ENCODE data around the gene DEFB119. TPM values are rescaled to one million over a fixed set of nuclear protein-coding genes. Genes with fewer than 3 reads are reported as not detected.
"Not testable (repeated sequence)": the region's sequence is repeated elsewhere in the genome, so short reads cannot be mapped to it uniquely, and the experiment has no call there.

Gene DEFB119
- total RNA-seq, 2 donors from 2014 or later, result 672 TPM; not detected in 1

GRCh38 chr20:31403886-31404285, 13.5 kb upstream of the DEFB119 start:
- H3K9me3 ChIP-seq, result no peaks in the 10 kb centered on the region
- WGBS, result 45% methylated on average over 1 of the region's 1 CpG
- intact Hi-C loops (cut with DNase I), result no loop called here
- no peaks in the 10 kb centered on the region for H3K4me1 ChIP-seq (replicated peaks)
- H3K27ac ChIP-seq, result no peak overlapping the region
- H3K27me3 ChIP-seq (replicated peaks; ENCODE audit: insufficient read depth), result no peaks in the 10 kb centered on the region
- TF ChIP-seq POLR2A (IDR thresholded peaks at IDR 0.05) (no peak), POLR2AphosphoS5 (IDR thresholded peaks at IDR 0.05) (no peak), CTCF (IDR thresholded peaks at IDR 0.05) (no peak)
- DNase-seq (ENCODE audit: low spot score), result no peak
- no peaks in the 10 kb centered on the region for H3K36me3 ChIP-seq
- no peak overlapping the region for H3K4me3 ChIP-seq

DNA sequence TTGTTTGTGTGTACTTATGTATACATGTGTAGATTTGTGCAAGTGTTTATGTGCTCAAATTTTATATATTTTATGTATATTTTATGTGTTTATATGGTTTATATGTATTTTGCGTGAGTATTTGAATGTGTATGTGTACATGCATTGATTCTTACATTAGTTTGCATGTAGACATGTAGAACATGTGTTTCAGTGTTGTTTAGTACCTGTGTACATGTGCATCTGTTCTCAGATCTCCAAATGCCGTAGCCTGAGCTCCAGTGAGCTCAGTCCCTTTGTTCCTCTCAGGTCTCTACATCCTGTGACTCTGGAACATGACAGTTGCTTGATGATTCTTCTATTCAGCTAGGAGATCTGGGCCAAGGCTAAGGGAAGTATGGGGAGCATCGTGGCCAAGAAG, 4.5 kb upstream of the DEFB119 start:
- no peaks in the 10 kb centered on the region for H3K9me3 ChIP-seq
- intact Hi-C loops (cut with DNase I), result no loop called here
- WGBS, result 65% methylated on average over 3 of the region's 3 CpGs
- DNase-seq (ENCODE audit: low spot score), result no peak
- H3K27ac ChIP-seq, result no peak overlapping the region
- no peaks in the 10 kb centered on the region for H3K36me3 ChIP-seq
- no peaks in the 10 kb centered on the region for H3K4me1 ChIP-seq (replicated peaks)
- H3K27me3 ChIP-seq (replicated peaks; ENCODE audit: insufficient read depth), result no peaks in the 10 kb centered on the region
- TF ChIP-seq POLR2AphosphoS5 (IDR thresholded peaks at IDR 0.05), result no peak
- no peak for TF ChIP-seq CTCF (IDR thresholded peaks at IDR 0.05)
- no peak for TF ChIP-seq POLR2A (IDR thresholded peaks at IDR 0.05)
- H3K4me3 ChIP-seq, result no peak overlapping the region

- Histone ChIP-seq H3K27ac (no peak overlapping the region), H3K27me3 (replicated peaks; ENCODE audit: insufficient read depth) (no peaks in the 10 kb centered on the region)
These were observed 2.4 kb upstream of the DEFB119 start for GRCh38 chr20:31392836-31393235.

GRCh38 chr20:31374346-31374745, 16.0 kb downstream of the DEFB119 start:
- no peaks in the 10 kb centered on the region for H3K9me3 ChIP-seq
- no peak for DNase-seq (ENCODE audit: low spot score)
- TF ChIP-seq POLR2AphosphoS5 (IDR thresholded peaks at IDR 0.05), result no peak
- TF ChIP-seq POLR2A (IDR thresholded peaks at IDR 0.05), result no peak
- TF ChIP-seq CTCF (IDR thresholded peaks at IDR 0.05), result no peak
- no peaks in the 10 kb centered on the region for H3K4me1 ChIP-seq (replicated peaks)
- no peaks in the 10 kb centered on the region for H3K36me3 ChIP-seq
- no peak overlapping the region for H3K27ac ChIP-seq
- intact Hi-C loops (cut with DNase I), result no loop called here
- no peak overlapping the region for H3K4me3 ChIP-seq
- WGBS, result 63% methylated on average over 2 of the region's 2 CpGs
- no peaks in the 10 kb centered on the region for H3K27me3 ChIP-seq (replicated peaks; ENCODE audit: insufficient read depth)

More at GRCh38 chr20:31392836-31393235, 2.4 kb upstream of the DEFB119 start:
- no peak for DNase-seq (ENCODE audit: low spot score)
- TF ChIP-seq POLR2AphosphoS5 (IDR thresholded peaks at IDR 0.05) (no peak), CTCF (IDR thresholded peaks at IDR 0.05) (no peak), POLR2A (IDR thresholded peaks at IDR 0.05) (no peak)
- intact Hi-C loops (cut with DNase I), result no loop called here
- no peak overlapping the region for H3K4me3 ChIP-seq
- no peaks in the 10 kb centered on the region for H3K4me1 ChIP-seq (replicated peaks)
- 62% methylated on average over 2 of the region's 2 CpGs for WGBS
- H3K36me3 ChIP-seq, result no peaks in the 10 kb centered on the region
- H3K9me3 ChIP-seq, result no peaks in the 10 kb centered on the region

GRCh38 chr20:31368301-31368700, 22.1 kb downstream of the DEFB119 start, which contains the start of gene DEFB118:
Gene DEFB118, plus strand, starts transcription at chr20:31368601. Its CDS starts 50 bp downstream, at chr20:31368651.
- Histone ChIP-seq H3K27me3 (replicated peaks; ENCODE audit: insufficient read depth) (no peaks in the 10 kb centered on the region), H3K9me3 (no peaks in the 10 kb centered on the region), H3K4me3 (no peak within 1 kb of the TSS), H3K36me3 (no peaks in the 10 kb centered on the region), H3K27ac (no peak within 1 kb of the TSS), H3K4me1 (replicated peaks) (no peaks in the 10 kb centered on the region)
- intact Hi-C loops (cut with DNase I), result no loop called here
- TF ChIP-seq CTCF (IDR thresholded peaks at IDR 0.05), result no peak
- no peak for TF ChIP-seq POLR2AphosphoS5 (IDR thresholded peaks at IDR 0.05)
- no peak for TF ChIP-seq POLR2A (IDR thresholded peaks at IDR 0.05)
- DNase-seq (ENCODE audit: low spot score), result no peak
- 69% methylated on average over 2 of the region's 2 CpGs for WGBS

DNA sequence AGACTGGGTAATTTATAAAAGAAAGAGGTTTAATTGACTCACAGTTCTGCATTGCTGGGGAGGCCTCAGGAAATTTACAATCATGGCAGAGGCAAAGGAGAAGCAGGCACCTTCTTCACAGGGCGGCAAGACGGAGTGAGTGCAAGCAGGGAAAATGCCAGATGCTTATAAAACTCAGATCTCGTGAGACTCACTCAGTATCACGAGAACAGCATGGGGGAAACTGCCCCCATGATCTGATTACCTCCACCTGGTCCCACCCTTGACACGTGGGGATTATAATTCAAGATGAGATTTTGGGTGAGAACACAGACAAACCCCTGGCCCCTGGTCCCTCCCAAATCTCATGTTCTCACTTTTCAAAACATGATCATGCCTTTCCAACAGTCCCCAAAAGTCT, 26.1 kb downstream of the DEFB119 start:
- intact Hi-C loops (cut with DNase I); H3K4me3 ChIP-seq; H3K27me3 ChIP-seq (replicated peaks; ENCODE audit: insufficient read depth); H3K36me3 ChIP-seq; H3K4me1 ChIP-seq (replicated peaks); DNase-seq (ENCODE audit: low spot score); H3K9me3 ChIP-seq; H3K27ac ChIP-seq: not testable (repeated sequence)
- WGBS, result 84% methylated on average over 5 of the region's 5 CpGs
